ENCODE measurements around the gene CACNA1B.

- TF ChIP-seq CTCF (IDR thresholded peaks at IDR 0.05) (no peak), ZFX (IDR thresholded peaks at IDR 0.05; ENCODE audit: borderline replicate concordance) (no peak)
These were observed 171.7 kb downstream of the CACNA1B start for GRCh38 chr9:138049085-138049778.
